GM12874 (cell line): ENCODE measurements around the gene MRPL43.

Source experiments
- TF ChIP-seq, protein P1 (sequence below): IDR thresholded peaks from 2 replicates; pipeline ENCODE4 v1.5.1; 2011; ENCODE audit warnings: low read depth, mild to moderate bottlenecking, control low read depth, low read length, moderate library complexity; ENCODE audit not compliant: insufficient read depth

Gene MRPL43

DNA sequence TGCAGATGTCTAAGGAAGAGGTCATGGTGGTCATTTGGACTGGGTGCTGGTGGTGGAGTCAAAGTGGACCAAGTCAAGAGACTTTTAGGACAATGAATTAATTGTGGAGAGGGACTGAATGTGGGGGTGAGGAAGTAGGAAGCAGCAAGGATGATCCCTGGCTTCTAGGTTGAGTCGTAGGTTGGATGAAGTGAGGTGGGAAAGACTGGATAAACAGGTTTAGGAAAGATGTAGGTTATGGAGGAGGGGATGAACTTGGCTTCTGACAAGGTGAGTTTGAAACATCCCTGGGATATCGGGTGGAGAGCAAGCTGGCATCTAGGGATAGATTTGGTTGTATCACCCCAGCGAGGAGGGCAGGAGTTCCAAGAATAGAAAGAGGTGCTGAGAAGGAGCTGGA lies 10.4 kb downstream of the MRPL43 start:
- TF ChIP-seq, protein P1, sequence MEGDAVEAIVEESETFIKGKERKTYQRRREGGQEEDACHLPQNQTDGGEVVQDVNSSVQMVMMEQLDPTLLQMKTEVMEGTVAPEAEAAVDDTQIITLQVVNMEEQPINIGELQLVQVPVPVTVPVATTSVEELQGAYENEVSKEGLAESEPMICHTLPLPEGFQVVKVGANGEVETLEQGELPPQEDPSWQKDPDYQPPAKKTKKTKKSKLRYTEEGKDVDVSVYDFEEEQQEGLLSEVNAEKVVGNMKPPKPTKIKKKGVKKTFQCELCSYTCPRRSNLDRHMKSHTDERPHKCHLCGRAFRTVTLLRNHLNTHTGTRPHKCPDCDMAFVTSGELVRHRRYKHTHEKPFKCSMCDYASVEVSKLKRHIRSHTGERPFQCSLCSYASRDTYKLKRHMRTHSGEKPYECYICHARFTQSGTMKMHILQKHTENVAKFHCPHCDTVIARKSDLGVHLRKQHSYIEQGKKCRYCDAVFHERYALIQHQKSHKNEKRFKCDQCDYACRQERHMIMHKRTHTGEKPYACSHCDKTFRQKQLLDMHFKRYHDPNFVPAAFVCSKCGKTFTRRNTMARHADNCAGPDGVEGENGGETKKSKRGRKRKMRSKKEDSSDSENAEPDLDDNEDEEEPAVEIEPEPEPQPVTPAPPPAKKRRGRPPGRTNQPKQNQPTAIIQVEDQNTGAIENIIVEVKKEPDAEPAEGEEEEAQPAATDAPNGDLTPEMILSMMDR = no peak

DNA sequence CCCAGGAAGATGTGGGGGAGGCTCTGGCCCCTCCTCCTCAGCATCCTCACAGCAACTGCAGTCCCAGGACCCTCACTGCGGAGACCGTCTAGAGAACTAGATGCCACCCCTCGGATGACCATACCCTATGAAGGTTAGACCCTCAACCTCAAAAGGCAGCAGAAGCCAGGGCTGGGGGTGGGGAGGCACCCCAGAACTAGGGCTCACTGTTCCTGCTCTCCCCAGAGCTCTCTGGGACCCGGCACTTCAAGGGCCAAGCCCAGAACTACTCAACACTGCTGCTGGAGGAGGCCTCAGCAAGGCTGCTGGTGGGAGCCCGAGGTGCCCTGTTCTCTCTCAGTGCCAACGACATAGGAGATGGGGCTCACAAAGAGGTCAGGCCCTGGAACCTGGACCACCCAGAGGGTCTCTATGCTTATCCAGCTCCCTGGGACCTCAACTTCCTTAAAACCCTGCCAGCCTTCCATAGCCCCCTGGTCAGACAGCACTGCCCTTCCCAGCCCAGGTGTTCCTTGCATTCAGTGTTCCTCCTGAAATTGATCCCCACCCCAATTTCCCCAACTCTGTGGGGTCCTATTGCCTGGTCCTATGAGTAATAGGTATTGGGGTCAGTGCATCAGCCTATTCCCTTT lies 14.3 kb downstream of the MRPL43 start:
- TF ChIP-seq, protein P1 = no peak

DNA sequence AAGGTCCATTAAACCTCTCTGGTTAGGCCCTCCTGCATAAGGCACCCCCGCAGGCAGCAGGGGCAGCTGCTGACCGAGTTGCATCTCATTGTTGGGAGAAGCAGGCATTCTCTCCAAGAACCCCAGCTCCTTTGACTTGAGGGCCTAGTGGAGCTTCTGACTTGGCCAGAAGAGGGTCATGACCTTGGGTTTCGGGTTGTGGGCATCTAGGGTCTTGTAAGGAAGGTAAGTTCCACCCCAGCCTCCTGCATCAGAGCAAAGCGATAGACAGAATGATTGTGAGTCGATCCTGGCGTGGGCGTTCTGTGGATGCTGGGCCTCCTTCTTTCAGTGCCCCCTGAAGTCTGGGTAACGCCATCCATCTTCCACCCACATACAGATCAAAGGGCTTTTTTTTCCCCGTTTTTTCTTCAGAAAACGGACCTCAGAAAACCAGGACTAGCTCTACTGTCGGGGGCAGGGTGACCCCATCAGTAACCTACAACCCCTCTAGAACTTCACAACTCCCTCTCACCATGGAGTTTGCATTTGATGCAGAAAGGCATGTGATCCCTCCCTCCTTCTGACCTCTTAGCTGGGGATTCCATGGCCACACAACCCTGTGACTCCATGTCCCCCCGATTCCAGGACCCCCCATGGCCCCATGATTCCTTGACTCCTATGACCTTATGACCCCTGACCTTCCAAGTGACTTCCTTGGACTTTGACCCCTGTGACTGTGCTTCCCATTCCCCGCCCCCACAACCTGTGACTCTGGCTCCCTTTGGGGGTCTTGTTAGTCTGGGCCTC lies 15.0 kb downstream of the MRPL43 start:
- TF ChIP-seq, protein P1 = no peak

DNA sequence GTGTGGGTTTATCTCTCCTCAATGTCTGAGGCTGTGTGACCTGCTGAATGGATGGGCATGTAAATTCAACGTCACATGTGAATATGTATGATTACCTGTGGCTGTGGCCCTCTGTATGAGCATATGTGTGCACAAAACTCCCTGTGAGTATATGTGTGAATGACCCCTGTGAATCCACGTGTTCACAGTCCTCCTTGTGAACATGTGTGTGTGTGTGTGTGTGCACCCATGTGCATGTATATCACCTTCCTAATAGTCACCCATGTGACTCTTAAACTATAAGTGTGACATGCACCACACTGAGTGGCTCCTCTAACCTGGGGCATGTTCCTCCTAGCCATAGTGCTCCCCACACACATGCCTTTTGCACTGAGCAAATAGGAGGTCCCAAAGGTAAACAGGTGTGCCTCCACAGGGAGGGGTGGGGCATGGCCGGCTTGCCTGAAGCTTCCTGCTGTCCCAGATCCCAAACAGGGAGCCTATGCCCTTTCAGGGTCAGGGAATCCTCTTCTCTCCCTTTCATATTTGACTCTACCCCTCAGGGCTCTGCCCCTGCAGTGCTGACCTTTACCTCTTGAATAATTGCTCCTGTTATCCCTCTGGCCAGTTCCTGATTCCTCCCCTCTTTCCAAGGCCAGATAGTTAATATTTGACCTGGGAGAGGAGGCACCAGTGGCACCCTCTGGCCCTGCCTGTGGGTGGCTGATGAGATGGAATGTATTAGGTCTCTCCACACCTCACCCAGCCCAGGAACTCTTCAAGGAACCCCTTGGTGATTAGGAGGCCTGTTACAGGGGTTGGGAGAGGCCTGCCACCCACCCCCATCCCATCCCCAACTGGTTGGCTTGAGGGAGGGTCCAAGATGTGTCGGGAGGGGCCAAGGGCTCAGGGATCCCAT lies 16.1 kb downstream of the MRPL43 start:
- TF ChIP-seq, protein P1 = no peak

DNA sequence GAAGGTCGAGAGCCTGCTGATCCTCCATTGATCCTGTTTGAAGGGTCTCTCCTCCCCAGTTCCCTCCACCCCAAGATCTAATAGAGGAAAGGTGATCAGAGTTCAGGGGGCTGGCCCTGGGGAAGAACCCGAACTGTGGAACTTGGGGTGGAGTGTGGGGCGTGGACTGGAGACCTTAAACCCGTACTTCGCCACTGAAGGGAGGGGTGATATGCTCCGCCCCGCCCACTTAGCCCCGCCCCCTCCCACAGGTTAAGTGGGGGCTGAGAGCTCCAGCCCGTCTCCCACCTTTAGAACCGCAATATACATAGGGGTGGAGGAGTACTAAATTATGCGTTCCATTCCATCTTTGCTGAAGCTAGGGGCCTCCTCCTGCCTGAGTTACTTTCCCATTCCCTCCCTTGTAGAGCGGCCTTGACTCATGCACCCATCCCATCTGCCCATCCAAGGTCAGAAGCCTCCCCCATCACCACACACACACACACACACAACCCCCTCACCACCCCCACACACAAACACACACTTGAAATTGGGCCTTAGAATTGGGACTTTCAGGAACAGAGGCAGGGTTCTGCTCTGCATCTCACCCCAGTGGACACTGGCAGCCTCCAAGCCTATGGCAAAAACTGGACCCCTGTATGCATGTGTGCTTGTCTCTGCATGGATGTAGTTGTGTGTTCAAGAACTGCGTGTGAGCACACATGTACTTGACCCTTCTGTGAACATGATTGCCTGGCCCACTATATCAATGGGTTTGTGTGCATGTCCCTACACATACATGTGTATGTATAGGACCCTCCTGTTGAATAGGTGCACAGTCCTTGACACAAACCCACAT lies 17.0 kb downstream of the MRPL43 start:
- TF ChIP-seq, protein P1 = no peak

DNA sequence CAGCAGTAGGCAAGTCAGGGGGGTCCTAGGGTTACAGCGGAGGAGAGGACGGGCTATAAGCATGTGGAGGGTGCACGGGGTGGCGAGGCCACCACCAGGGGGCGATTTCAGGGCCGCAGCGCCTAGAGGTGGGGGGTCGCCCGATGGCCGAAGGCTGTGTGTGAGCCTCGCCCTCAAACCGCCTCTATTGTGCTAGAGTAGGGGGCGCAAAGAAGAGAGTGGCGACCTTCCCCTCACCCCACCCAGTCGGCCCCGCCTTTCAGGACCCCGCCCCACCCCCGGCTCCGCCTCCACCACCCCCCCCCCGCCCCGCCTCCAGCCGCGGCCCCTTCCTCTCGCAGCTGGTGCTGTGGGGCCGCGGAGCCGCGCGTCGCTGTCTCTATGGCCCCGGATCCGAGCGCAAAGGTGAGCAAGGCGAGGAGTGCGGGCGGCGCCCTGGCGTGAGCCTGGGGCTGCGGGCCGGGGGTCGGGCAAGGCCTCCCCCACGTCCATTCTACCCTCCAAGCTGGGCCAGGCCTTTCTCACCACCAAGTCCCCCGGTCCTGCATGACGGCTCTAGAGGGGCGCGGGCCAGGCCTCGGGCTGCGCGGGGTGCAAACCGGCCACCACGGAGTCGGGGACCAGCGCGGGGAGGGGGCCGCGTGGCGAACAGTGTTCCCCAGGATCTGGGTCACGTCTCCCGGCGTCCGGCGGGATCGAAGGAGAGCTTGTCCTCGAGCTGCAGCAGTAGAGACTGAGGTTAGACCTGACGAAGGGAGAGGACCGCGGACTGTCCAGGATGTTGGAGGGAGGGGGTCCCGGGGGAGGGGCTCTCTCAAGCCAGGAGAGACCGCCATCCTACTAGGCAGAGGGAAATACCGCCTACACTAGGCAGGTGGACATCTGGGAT lies 17.9 kb downstream of the MRPL43 start, which contains the start of gene SEMA4G:
TSS of gene SEMA4G (plus strand) at position 318 of the 889 bp plus-strand sequence. CDS start 3,409 bp downstream, outside the sequence.
- TF ChIP-seq, protein P1 = peak; percentile 88
